ENCODE results near the gene IL18. TPM values are rescaled to one million over a fixed set of nuclear protein-coding genes. Genes with fewer than 3 reads are reported as not detected.

Gene IL18
- total RNA-seq, 1 donor from 2014 or later: 1.4 TPM

DNA sequence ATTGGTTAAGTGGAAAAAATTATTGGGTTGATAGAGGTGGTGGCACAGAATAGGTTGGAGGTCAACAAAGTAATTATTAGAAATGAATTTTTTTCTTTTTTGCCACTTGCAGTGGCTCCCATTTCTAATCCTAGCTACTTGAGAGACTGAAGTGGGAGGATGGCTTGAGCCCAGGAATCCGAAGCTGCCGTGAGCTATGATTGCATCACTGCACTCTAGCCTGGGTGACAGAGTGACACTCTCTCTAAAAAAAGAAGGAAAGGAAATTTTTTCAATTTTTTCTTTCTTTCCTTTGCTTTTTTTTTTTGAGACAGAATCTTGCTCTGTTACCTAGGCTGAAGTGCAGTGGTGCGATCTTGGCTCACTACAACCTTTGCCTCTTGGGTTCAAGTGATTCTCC lies 9.3 kb upstream of the IL18 start:
- no peaks in the 10 kb centered on the region for H3K27me3 Mint-ChIP-seq
- peaks cover 13% of the 10 kb centered on the region for H3K4me1 Mint-ChIP-seq (ENCODE audit: low read depth)
- H3K9me3 Mint-ChIP-seq (ENCODE audit: low read depth): no peaks in the 10 kb centered on the region
- no peak overlapping the region for H3K27ac Mint-ChIP-seq
- no peaks in the 10 kb centered on the region for H3K36me3 Mint-ChIP-seq (ENCODE audit: insufficient read depth)
- H3K4me3 Mint-ChIP-seq (ENCODE audit: low read depth): no peak overlapping the region
- TF ChIP-seq, protein P1, sequence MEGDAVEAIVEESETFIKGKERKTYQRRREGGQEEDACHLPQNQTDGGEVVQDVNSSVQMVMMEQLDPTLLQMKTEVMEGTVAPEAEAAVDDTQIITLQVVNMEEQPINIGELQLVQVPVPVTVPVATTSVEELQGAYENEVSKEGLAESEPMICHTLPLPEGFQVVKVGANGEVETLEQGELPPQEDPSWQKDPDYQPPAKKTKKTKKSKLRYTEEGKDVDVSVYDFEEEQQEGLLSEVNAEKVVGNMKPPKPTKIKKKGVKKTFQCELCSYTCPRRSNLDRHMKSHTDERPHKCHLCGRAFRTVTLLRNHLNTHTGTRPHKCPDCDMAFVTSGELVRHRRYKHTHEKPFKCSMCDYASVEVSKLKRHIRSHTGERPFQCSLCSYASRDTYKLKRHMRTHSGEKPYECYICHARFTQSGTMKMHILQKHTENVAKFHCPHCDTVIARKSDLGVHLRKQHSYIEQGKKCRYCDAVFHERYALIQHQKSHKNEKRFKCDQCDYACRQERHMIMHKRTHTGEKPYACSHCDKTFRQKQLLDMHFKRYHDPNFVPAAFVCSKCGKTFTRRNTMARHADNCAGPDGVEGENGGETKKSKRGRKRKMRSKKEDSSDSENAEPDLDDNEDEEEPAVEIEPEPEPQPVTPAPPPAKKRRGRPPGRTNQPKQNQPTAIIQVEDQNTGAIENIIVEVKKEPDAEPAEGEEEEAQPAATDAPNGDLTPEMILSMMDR (IDR thresholded peaks at IDR 0.05; ENCODE audit: unreplicated experiment): no peak
- no peak for DNase-seq (ENCODE audit: low spot score, unreplicated experiment)

DNA sequence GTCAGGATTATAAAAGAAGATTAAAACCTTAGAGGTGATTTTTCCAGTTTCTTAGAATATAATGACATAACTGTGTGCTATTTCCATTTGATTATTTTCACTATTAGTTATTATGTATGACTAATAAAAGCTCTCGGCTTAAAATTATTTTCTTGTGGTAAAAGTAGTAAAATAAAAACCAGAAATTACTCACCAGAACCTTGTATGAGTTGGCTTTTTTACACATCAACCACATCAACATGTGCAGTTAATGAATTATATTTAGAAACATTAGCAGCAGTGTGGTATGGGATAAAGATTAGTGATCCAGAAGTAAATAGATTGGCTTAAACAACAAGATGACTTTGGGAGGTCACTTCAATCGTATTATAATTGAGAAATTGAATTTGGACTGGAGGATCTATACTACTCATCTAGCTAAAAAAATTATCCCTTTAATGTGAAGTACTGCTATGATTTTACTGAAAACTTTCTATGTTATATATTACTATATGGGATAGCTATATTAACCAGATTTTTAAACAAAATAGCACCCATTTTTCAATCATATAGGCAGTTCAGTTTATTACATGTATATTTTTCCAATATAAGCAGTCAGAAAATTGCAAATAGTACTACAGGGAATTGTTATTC lies 8.6 kb upstream of the IL18 start:
- Mint-ChIP-seq H3K4me3 (ENCODE audit: low read depth) (no peak overlapping the region), H3K27ac (no peak overlapping the region), H3K9me3 (ENCODE audit: low read depth) (no peaks in the 10 kb centered on the region), H3K36me3 (ENCODE audit: insufficient read depth) (no peaks in the 10 kb centered on the region), H3K27me3 (no peaks in the 10 kb centered on the region), H3K4me1 (ENCODE audit: low read depth) (peaks cover 13% of the 10 kb centered on the region)
- no peak for DNase-seq (ENCODE audit: low spot score, unreplicated experiment)
- TF ChIP-seq, protein P1 (IDR thresholded peaks at IDR 0.05; ENCODE audit: unreplicated experiment): no peak

DNA sequence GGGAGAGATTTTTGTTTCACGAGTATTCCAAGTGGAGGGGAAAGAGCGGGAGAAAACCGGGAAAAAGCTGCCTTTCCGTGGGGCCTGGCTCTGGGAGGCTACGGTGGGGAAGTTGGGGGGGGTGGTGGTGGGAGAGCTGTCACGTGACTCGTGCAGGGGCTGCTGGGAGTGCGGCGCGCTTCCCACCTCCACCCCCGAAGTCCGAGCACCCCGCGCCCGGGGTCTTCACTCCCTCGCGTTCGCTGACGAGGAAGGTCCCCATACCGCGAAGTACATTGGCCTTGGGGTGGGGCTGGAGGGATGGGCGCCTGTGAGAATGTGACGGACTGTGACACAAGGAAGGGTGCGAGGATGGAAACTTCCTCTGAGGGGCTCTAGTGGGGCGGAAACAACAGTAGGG lies 3.3 kb upstream of the IL18 start, which contains the start of gene TEX12:
Gene TEX12 (plus strand): TSS at position 228 of the 400 bp plus-strand sequence. CDS start 1,897 bp downstream, outside the sequence.
- TF ChIP-seq, protein P1 (IDR thresholded peaks at IDR 0.05; ENCODE audit: unreplicated experiment): no peak
- Mint-ChIP-seq H3K27ac (no peak within 1 kb of the TSS), H3K27me3 (no peaks in the 10 kb centered on the region), H3K9me3 (ENCODE audit: low read depth) (no peaks in the 10 kb centered on the region), H3K4me3 (ENCODE audit: low read depth) (no peak within 1 kb of the TSS), H3K4me1 (ENCODE audit: low read depth) (peaks cover 8% of the 10 kb centered on the region), H3K36me3 (ENCODE audit: insufficient read depth) (no peaks in the 10 kb centered on the region)
- no peak for DNase-seq (ENCODE audit: low spot score, unreplicated experiment)

DNA sequence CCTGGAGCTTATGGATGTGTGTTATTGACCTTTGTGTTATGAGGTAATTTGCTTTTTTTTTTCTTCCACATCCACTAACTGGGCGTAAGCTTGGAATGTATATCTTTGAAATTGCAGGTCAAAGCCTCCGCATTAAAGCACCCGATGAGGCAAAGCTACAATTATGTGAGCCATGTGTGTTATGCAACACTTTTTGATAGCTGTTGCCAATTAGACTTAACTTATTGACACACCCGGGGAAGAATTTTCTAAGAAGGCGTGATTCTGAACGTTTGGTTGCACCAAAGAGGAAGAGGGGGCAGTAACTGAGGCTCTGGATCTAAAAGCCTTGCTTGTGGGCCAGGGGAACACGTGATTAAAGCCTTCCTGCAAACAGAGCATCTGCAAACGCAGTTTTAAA lies 2.7 kb upstream of the IL18 start:
- Mint-ChIP-seq H3K4me3 (ENCODE audit: low read depth) (no peak overlapping the region), H3K27ac (no peak overlapping the region), H3K9me3 (ENCODE audit: low read depth) (no peaks in the 10 kb centered on the region), H3K36me3 (ENCODE audit: insufficient read depth) (no peaks in the 10 kb centered on the region), H3K27me3 (no peaks in the 10 kb centered on the region), H3K4me1 (ENCODE audit: low read depth) (peaks cover 8% of the 10 kb centered on the region)
- no peak for DNase-seq (ENCODE audit: low spot score, unreplicated experiment)
- TF ChIP-seq, protein P1 (IDR thresholded peaks at IDR 0.05; ENCODE audit: unreplicated experiment): no peak

DNA sequence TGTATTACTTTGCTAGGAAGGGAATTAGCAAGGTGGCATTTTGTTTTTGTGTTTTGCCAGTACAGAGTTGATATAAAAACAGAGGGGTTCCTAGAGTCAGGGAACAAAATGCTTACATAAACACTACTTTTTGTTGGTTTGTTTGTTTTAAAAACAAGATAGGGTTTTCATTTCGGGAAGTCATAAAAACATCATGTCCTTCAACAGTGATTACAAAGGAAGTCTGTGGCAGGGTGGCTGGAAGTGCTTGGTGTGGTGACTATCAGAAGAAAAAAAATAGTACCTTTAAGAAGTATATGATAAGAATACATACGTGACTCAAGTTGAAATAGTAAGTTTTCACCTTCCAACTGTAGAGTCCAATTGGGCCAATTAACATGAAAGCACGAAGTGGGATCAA lies 1.2 kb upstream of the IL18 start:
- no peaks in the 10 kb centered on the region for H3K9me3 Mint-ChIP-seq (ENCODE audit: low read depth)
- no peak overlapping the region for H3K27ac Mint-ChIP-seq
- H3K4me3 Mint-ChIP-seq (ENCODE audit: low read depth): no peak overlapping the region
- H3K4me1 Mint-ChIP-seq (ENCODE audit: low read depth): peaks cover 8% of the 10 kb centered on the region
- DNase-seq (ENCODE audit: low spot score, unreplicated experiment): no peak
- H3K36me3 Mint-ChIP-seq (ENCODE audit: insufficient read depth): no peaks in the 10 kb centered on the region
- no peaks in the 10 kb centered on the region for H3K27me3 Mint-ChIP-seq
- TF ChIP-seq, protein P1 (IDR thresholded peaks at IDR 0.05; ENCODE audit: unreplicated experiment): no peak

All from progenitor cell of endocrine pancreas (in vitro differentiated cells).